HG02852 (cell line): Measurements from ENCODE around the gene TOMM22.

Source experiments
- ATAC-seq: cut with Tn5 transposase; IDR thresholded peaks from one replicate; pipeline ENCODE4 v1.9.1; 2021; ENCODE audit warnings: mild to moderate bottlenecking, moderate library complexity; ENCODE audit not compliant: unreplicated experiment

Gene TOMM22

GRCh38 chr22:38733724-38734381, 52.1 kb downstream of the TOMM22 start:
- ATAC-seq, result no peak

GRCh38 chr22:38734421-38735100, 52.8 kb downstream of the TOMM22 start:
- no peak for ATAC-seq
